IMR-90 (cell line): Measurements from ENCODE around the gene EFS. TPM values are rescaled to one million over a fixed set of nuclear protein-coding genes. Genes with fewer than 3 reads are reported as not detected.
A peak's percentile ranks its signal among the peaks of the same experiment; 100 is the strongest.

Source experiments
- ATAC-seq: fragments of 200-7000 bp; cut with Tn5 transposase; 2 replicates; pipeline ENCODE4 v1.9.1; 2020; ENCODE audit warnings: low read depth, mild to moderate bottlenecking, moderate library complexity
- BruUV-seq: library from RNA; stranded (reverse); fragments of 400-500 nt; replicated peaks from 2 replicates; lab custom pipeline; 2021; lab: Mats Ljungman, UMichigan
- CTCF ChIA-PET: fragments of 300-600 bp; formaldehyde crosslinking; extraction: SDS; loops from one replicate; lab custom pipeline; 2021; ENCODE audit warnings: antibody characterized with exemption; lab: Yijun Ruan, JAX
- POLR2A ChIA-PET: fragments of 300-600 bp; sonication (Branson Sonifier 250); formaldehyde crosslinking; loops from one replicate; lab custom pipeline; 2022; ENCODE audit warnings: antibody characterized with exemption; ENCODE audit not compliant: unreplicated experiment; lab: Charles Lee
- DNase-seq: peaks from one replicate; pipeline ENCODE4 v3.0.0; 2013
- H2AFZ ChIP-seq: replicated peaks from 2 replicates; pipeline ENCODE3; 2013; ENCODE audit warnings: low read length, mild to moderate bottlenecking; ENCODE audit not compliant: poor library complexity
- H2AK5ac ChIP-seq: 2 replicates; pipeline ENCODE4 v1.6.1; 2013; ENCODE audit warnings: low read depth, low read length, inconsistent platforms
- H2AK9ac ChIP-seq: replicated peaks from 2 replicates; pipeline ENCODE3; 2013; ENCODE audit warnings: mild to moderate bottlenecking, low read depth, low read length, moderate library complexity; ENCODE audit not compliant: poor library complexity
- H2BK120ac ChIP-seq: 2 replicates; pipeline ENCODE4 v1.6.1; 2013; ENCODE audit warnings: low read depth, low read length, inconsistent platforms
- H2BK15ac ChIP-seq: 3 replicates; pipeline ENCODE4 v1.6.1; 2013; ENCODE audit warnings: low read depth, low read length, inconsistent platforms
- H2BK20ac ChIP-seq: 2 replicates; pipeline ENCODE4 v1.6.1; 2013; ENCODE audit warnings: low read depth, mild to moderate bottlenecking, inconsistent platforms, low read length, moderate library complexity
- H2BK5ac ChIP-seq: 2 replicates; pipeline ENCODE4 v1.6.1; 2013; ENCODE audit warnings: mild to moderate bottlenecking, low read depth, low read length, inconsistent platforms; ENCODE audit not compliant: poor library complexity, severe bottlenecking
- H3K14ac ChIP-seq: replicated peaks from 2 replicates; pipeline ENCODE4 v1.6.1; 2013; ENCODE audit warnings: low read depth, low read length, inconsistent platforms
- H3K18ac ChIP-seq: 2 replicates; pipeline ENCODE4 v1.6.1; 2013; ENCODE audit warnings: low read depth, low read length, control low read depth
- H3K23ac ChIP-seq: 2 replicates; pipeline ENCODE4 v1.6.1; 2013; ENCODE audit warnings: low read depth, low read length, inconsistent platforms
- H3K27ac ChIP-seq: 2 replicates; pipeline ENCODE4 v1.5.1; 2013; ENCODE audit warnings: mild to moderate bottlenecking, control low read depth, low read length; ENCODE audit not compliant: insufficient read depth
- H3K27me3 ChIP-seq: 2 replicates; pipeline ENCODE4 v1.6.1; 2013; ENCODE audit warnings: low read length; ENCODE audit not compliant: control insufficient read depth, insufficient read depth
- H3K36me3 ChIP-seq: 2 replicates; pipeline ENCODE4 v1.6.1; 2013; ENCODE audit warnings: low read length, mixed read lengths; ENCODE audit not compliant: control insufficient read depth, insufficient read depth
- H3K4ac ChIP-seq: 2 replicates; pipeline ENCODE4 v1.6.1; 2013; ENCODE audit warnings: low read depth, low read length, inconsistent platforms
- H3K4me1 ChIP-seq: 2 replicates; pipeline ENCODE4 v1.6.1; 2013; ENCODE audit warnings: low read length, mixed read lengths; ENCODE audit not compliant: control insufficient read depth, insufficient read depth
- H3K4me2 ChIP-seq: 2 replicates; pipeline ENCODE4 v1.6.1; 2013; ENCODE audit warnings: low read depth, mild to moderate bottlenecking, control low read depth, low read length, moderate library complexity
- H3K4me3 ChIP-seq: 2 replicates; pipeline ENCODE4 v1.5.1; 2013; ENCODE audit warnings: low read depth, mild to moderate bottlenecking, control low read depth, low read length, moderate library complexity; ENCODE audit not compliant: insufficient read depth
- H3K56ac ChIP-seq: 2 replicates; pipeline ENCODE4 v1.6.1; 2013; ENCODE audit warnings: low read length, inconsistent platforms; ENCODE audit not compliant: insufficient read depth; ENCODE audit errors: extremely low read depth
- H3K79me1 ChIP-seq, 2 experiments: 2 replicates each; pipeline ENCODE4 v1.6.1; 2013; ENCODE audit warnings: low read length in 2 of 2, inconsistent platforms in 1 of 2, low read depth in 1 of 2
- H3K9ac ChIP-seq: 2 replicates; pipeline ENCODE4 v1.6.1; 2013; ENCODE audit warnings: low read depth, low read length, control low read depth
- H3K9me1 ChIP-seq: 2 replicates; pipeline ENCODE4 v1.6.1; 2013; ENCODE audit warnings: low read length, inconsistent platforms; ENCODE audit not compliant: insufficient read depth
- H3K9me3 ChIP-seq: 2 replicates; pipeline ENCODE4 v1.6.1; 2013; ENCODE audit warnings: low read length; ENCODE audit not compliant: control insufficient read depth, insufficient read depth
- H4K20me1 ChIP-seq: 2 replicates; pipeline ENCODE4 v1.6.1; 2013; ENCODE audit warnings: low read length, inconsistent platforms; ENCODE audit not compliant: insufficient read depth
- H4K5ac ChIP-seq: 2 replicates; pipeline ENCODE4 v1.6.1; 2013; ENCODE audit warnings: mild to moderate bottlenecking, low read depth, low read length, control low read depth
- H4K8ac ChIP-seq, 2 experiments: 2 replicates each; pipeline ENCODE4 v1.6.1; 2013; ENCODE audit warnings: low read depth in 2 of 2, low read length in 2 of 2, control low read depth in 1 of 2, inconsistent platforms in 1 of 2
- H4K91ac ChIP-seq: 2 replicates; pipeline ENCODE4 v1.6.1; 2013; ENCODE audit warnings: low read depth, low read length, inconsistent platforms; ENCODE audit not compliant: insufficient read depth
- CEBPB ChIP-seq: IDR thresholded peaks from 2 replicates; pipeline ENCODE4 v1.6.1; 2012; ENCODE audit warnings: low read depth, low read length, improper control_type of control experiment
- MXI1 ChIP-seq: IDR thresholded peaks from 2 replicates; pipeline ENCODE4 v1.6.1; 2012; ENCODE audit warnings: low read depth, mild to moderate bottlenecking, low read length, moderate library complexity, borderline replicate concordance
- RAD21 ChIP-seq: IDR thresholded peaks from 2 replicates; pipeline ENCODE4 v1.6.1; 2012; ENCODE audit warnings: low read length, improper control_type of control experiment
- WGBS, 2 experiments: methylation state at CpG; one replicate each; pipeline versions ENCODE4 v1.1.5 to v1.1.7; 2013; ENCODE audit warnings: missing lambda C conversion rate in 2 of 2; ENCODE audit not compliant: insufficient read length in 1 of 2; ENCODE audit errors: extremely low coverage in 2 of 2; 5-methylcytosine and 5-hydroxymethylcytosine counted together
- dilution Hi-C: fragments of 300-500 bp; cut with HindIII; formaldehyde crosslinking; loops from one replicate; pipeline ENCODE4 v1.14.3; 2018; ENCODE audit warnings: low sequenced_read_pairs; ENCODE audit not compliant: unreplicated experiment
- in situ Hi-C: fragments of 300-500 bp; cut with MboI; formaldehyde crosslinking; loops from 3 replicates; pipeline ENCODE4 v1.14.3; 2019; ENCODE audit warnings: low sequenced_read_pairs, inconsistent platforms, mixed read lengths
- intact Hi-C: fragments of 100-400 bp; cut with micrococcal nuclease; formaldehyde crosslinking; loops from 2 replicates; pipeline ENCODE4 v1.10.0; 2022
- polyA plus RNA-seq, 3 experiments: library from polyadenylated mRNA; depleted of rRNA; stranded (reverse); fragments of >200 nt; gene quantifications; 2 replicates each; pipeline ENCODE4 v1.2.3, GENCODE V29; 2012; ENCODE audit warnings: low replicate concordance in 1 of 3
- total RNA-seq: library from RNA; depleted of rRNA; stranded (reverse); fragments of >200 nt; gene quantifications from 2 replicates; pipeline ENCODE4 v1.2.3, GENCODE V29; 2012

The EFS gene
- total and polyA plus RNA-seq, 2 of the 4 experiments (the other 2 are of a cell fraction), result 2.2 to 11.6 TPM

- Histone ChIP-seq H3K9ac (no peak overlapping the region), H3K9me1 (peaks cover 6% of the 10 kb centered on the region; the same call in 1 of the 2 replicates), H4K91ac (no peak overlapping the region), H3K36me3 (peaks cover 25% of the 10 kb centered on the region), H2BK120ac (peak overlapping the region; percentile 35), H3K56ac (no peak overlapping the region), H2AFZ (peak overlapping the region; percentile 96), H2BK20ac (peak overlapping the region; percentile 33; the same call in 1 of the 2 replicates), H3K4me3 (no peak overlapping the region), H3K18ac (no peak overlapping the region), H4K20me1 (no peaks in the 10 kb centered on the region; the same call in 1 of the 2 replicates), H2BK15ac (no peak overlapping the region), H3K4ac (0 out of 2 replicates have a peak overlapping the region, but pooled peaks have one; percentile 64), H3K27ac (no peak overlapping the region), H3K4me2 (no peak overlapping the region), H3K23ac (no peak overlapping the region), H2AK9ac (no peak overlapping the region), H3K14ac (0 out of 2 replicates have a peak overlapping the region, but pooled peaks have one; percentile 46), H3K79me1 (peaks cover 0 to 7% of the 10 kb centered on the region in 2 experiments; a peak in 3 of 4 replicates), H3K27me3 (no peaks in the 10 kb centered on the region), H2AK5ac (peak overlapping the region; percentile 27; the same call in 1 of the 2 replicates), H2BK5ac (no peak overlapping the region), H4K8ac (peak overlapping the region; percentile 75 to 77; a peak in 3 of 4 replicates), H3K9me3 (no peaks in the 10 kb centered on the region), H4K5ac (no peak overlapping the region), H3K4me1 (peaks cover 3% of the 10 kb centered on the region; the same call in 1 of the 2 replicates)
- ChIA-PET CTCF (interaction anchor here (1.4 to 1.7 kb wide), 2 partner anchors 10 to 27 kb away, joined by 3 to 4 read pairs; no protein-coding TSS in a partner anchor), POLR2A (no interaction called here)
- TF ChIP-seq RAD21, result no peak
- 0 out of 2 replicates have a peak, but pooled peaks have one; percentile 13 for TF ChIP-seq CEBPB
- no peak for TF ChIP-seq MXI1
- no TSS peak for BruUV-seq
- dilution Hi-C loops (no loop called here), intact Hi-C loops (no loop called here), in situ Hi-C loops (no loop called here)
- WGBS, 2 experiments, result no CpG with 5 or more reads among the region's 5 CpGs
- DNase-seq (no peak), ATAC-seq (no peak)
Observed at GRCh38 chr14:23353433-23353780, 11.6 kb downstream of the EFS start.
